ENCODE data around the gene TAPBP.
"Not testable (repeated sequence)": the region's sequence is repeated elsewhere in the genome, so short reads cannot be mapped to it uniquely, and the experiment has no call there.

Gene TAPBP

DNA sequence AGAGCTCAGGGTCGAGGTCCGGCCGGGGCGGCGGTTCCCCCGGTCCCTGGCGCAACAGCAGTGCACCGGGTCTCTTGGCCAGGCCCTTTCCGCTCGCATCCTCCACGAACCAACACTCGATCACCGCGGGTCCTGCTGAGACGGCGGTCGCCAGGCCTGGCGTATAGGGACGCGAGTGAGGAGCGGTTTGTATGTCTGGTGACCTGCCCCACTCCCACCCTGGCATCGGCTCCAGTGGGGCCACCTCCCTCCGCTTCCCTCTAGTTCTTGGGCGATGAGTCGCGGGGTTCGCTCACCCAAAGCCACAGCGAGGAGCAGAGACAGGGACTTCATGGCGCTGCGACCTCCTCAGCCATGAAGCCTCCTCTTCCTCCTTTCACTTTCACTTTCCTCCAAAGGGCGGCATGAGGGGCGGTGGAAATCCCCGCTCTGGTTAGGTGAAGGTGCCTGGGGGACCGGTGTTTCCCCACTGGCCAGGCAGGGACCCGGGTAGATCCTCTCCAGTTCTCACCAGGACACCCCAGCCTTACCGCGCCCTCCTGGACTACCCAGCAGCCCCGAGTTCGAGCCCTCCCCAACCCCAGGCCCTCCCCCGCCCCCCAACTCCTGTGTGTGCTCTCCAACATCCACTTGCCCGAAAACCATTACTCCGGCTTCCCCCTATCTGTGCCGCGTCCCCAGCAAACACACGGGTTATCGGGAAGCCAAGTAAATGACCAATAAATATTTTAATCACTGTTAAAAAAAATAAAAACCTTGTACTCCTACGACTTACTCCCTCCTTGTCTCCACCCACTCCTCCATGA, at the start of gene TAPBP:
TSS of gene TAPBP (minus strand) at position 370 of the 806 bp plus-strand sequence. CDS start at position 333, 37 bp downstream.
- Histone ChIP-seq H3K9ac (ENCODE audit: low read depth, low read length) (peak within 1 kb of the TSS; percentile 87), H3K4me1 (ENCODE audit: control insufficient read depth, insufficient read depth, low read length) (peaks cover 11% of the 10 kb centered on the region), H3K9me3 (ENCODE audit: control insufficient read depth, insufficient read depth, low read length) (no peaks in the 10 kb centered on the region), H3K27me3 (ENCODE audit: control insufficient read depth, insufficient read depth, low read length) (no peaks in the 10 kb centered on the region), H3K36me3 (ENCODE audit: control insufficient read depth, insufficient read depth, low read length) (peaks cover 8% of the 10 kb centered on the region), H3K4me3 (ENCODE audit: low read depth, low read length) (peak within 1 kb of the TSS; percentile 96)

DNA sequence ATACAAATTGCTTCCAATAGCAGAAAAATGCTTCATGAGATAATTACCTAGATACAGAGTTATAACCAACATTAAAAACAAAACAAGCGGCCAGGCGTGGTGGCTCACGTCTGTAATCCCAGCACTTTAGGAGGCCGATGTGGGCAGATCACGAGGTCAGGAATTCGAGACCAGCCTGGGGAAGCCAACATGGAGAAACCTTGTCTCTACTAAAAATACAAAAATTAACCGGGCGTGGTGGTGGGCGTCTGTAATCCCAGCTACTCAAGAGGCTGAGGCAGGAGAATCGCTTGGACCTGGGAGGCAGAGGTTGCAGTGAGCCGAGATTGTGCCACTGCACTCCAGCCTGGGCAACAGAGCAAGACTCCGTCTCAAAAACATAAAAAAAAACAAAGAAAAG, 49.6 kb upstream of the TAPBP start:
- not testable (repeated sequence) for H3K4me3 ChIP-seq (ENCODE audit: low read depth, low read length); H3K36me3 ChIP-seq (ENCODE audit: control insufficient read depth, insufficient read depth, low read length); H3K4me1 ChIP-seq (ENCODE audit: control insufficient read depth, insufficient read depth, low read length); H3K27me3 ChIP-seq (ENCODE audit: control insufficient read depth, insufficient read depth, low read length); H3K9ac ChIP-seq (ENCODE audit: low read depth, low read length); H3K9me3 ChIP-seq (ENCODE audit: control insufficient read depth, insufficient read depth, low read length)

DNA sequence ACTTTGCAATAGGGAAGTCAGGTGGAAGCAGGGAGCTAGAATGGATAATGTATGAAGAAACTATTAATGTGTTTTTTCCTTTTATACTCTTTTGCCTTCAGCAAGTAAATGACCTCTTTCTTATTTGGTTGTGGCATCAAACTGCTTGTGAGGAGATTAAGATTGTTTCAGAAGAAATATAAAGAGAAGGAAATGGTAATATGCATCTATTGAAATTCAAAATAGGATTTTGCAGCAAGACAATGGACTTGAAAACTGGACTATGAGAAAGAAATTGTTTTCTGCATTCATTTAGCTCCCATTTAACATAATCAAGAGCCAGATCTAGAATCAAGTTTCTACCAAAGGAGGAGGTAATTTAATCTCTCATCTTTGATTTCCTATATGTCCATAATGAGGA, 45.5 kb upstream of the TAPBP start:
- Histone ChIP-seq H3K27me3 (ENCODE audit: control insufficient read depth, insufficient read depth, low read length) (no peaks in the 10 kb centered on the region), H3K4me3 (ENCODE audit: low read depth, low read length) (no peak overlapping the region), H3K9ac (ENCODE audit: low read depth, low read length) (no peak overlapping the region)

DNA sequence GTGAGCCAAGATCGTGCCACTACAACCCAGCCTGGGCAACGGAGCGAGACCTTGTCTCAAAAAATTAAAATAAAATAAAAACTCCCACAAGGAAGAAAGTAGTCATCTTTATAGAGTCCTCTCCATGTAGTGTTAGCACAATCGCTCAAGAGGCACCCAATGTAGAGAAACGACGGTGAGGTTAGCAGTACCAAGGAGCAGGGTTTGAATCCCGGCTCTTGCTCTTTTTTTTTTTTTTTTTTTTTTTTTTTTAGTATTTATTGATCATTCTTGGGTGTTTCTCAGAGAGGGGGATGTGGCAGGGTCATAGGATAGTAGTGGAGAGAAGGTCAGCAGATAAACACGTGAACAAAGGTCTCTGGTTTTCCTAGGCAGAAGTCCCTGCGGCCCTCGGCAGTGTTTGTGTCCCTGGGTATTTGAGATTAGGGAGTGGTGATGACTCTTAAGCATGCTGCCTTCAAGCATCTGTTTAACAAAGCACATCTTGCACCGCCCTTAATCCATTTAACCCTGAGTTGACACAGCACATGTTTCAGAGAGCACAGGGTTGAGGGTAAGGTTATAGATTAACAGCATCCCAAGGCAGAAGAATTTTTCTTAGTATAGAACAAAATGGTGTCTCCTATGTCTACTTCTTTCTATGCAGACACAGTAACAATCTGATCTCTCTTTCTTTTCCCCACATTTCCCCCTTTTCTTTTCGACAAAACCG, 43.4 kb upstream of the TAPBP start:
- H3K4me1 ChIP-seq (ENCODE audit: control insufficient read depth, insufficient read depth, low read length); H3K9me3 ChIP-seq (ENCODE audit: control insufficient read depth, insufficient read depth, low read length); H3K27me3 ChIP-seq (ENCODE audit: control insufficient read depth, insufficient read depth, low read length); H3K4me3 ChIP-seq (ENCODE audit: low read depth, low read length); H3K36me3 ChIP-seq (ENCODE audit: control insufficient read depth, insufficient read depth, low read length); H3K9ac ChIP-seq (ENCODE audit: low read depth, low read length): not testable (repeated sequence)

More for the DNA sequence above, 45.5 kb upstream of the TAPBP start:
- Histone ChIP-seq H3K4me1 (ENCODE audit: control insufficient read depth, insufficient read depth, low read length) (no peaks in the 10 kb centered on the region), H3K9me3 (ENCODE audit: control insufficient read depth, insufficient read depth, low read length) (no peaks in the 10 kb centered on the region), H3K36me3 (ENCODE audit: control insufficient read depth, insufficient read depth, low read length) (no peaks in the 10 kb centered on the region)

DNA sequence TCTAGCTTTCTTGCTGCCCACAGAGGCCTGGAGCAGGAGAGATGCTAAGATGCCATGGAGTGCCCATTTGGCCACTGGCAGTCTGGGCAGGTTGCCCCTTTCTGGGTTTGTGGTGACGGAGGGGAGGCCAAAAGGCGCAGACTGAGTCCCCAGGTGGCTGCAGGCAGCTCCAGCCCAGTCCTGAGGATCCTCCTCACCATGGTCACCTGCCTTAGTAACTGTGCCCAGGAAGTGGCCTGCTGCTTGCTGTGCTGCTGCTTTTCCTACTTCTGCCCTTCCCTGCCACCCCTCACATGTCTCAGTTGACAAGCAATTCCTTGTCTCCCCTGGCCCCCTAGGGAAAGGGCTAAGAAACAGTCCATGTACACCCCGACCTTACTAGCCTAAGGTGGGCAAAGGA, 42.4 kb upstream of the TAPBP start:
- Histone ChIP-seq H3K36me3 (ENCODE audit: control insufficient read depth, insufficient read depth, low read length) (no peaks in the 10 kb centered on the region), H3K4me1 (ENCODE audit: control insufficient read depth, insufficient read depth, low read length) (no peaks in the 10 kb centered on the region), H3K27me3 (ENCODE audit: control insufficient read depth, insufficient read depth, low read length) (no peaks in the 10 kb centered on the region), H3K9ac (ENCODE audit: low read depth, low read length) (no peak overlapping the region), H3K4me3 (ENCODE audit: low read depth, low read length) (no peak overlapping the region), H3K9me3 (ENCODE audit: control insufficient read depth, insufficient read depth, low read length) (no peaks in the 10 kb centered on the region)

DNA sequence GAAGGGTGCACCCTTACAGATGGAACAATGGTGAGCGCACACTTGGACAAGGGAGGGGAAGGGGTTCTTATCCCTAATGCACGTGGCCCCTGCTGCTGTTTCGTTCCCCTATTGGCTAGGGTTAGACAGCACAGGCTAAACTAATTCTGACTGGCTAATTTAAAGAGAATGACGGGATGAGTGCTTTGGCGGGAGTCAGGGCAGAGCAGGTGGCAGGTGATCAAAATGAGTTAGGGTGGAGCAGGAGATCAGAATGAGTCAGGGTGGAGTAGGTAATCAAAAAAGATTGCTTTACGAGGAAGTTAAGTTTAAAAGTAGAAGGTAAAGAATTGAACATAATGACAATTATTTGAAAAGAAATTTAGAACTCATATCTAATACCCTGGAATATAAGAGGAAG, 42.0 kb upstream of the TAPBP start:
- H3K9ac ChIP-seq (ENCODE audit: low read depth, low read length); H3K4me1 ChIP-seq (ENCODE audit: control insufficient read depth, insufficient read depth, low read length): not testable (repeated sequence)

DNA sequence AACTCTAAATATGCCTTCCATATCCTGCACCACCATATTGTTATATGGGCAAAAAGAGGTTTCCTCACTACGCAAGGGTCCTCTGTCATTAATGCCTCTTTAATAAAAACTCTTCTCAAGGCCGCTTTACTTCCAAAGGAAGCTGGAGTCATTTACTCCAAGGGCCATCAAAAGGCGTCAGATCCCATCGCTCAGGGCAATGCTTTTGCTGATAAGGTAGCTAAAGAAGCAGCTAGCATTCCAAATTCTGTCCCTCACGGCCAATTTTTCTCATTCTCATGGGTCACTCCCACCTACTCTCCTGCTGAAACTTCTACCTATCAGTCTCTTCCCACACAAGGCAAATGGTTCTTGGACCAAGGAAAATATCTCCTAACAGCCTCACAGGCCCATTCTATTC, 33.9 kb upstream of the TAPBP start:
- H3K27me3 ChIP-seq (ENCODE audit: control insufficient read depth, insufficient read depth, low read length) = peaks cover 2% of the 10 kb centered on the region
- H3K9ac ChIP-seq (ENCODE audit: low read depth, low read length) = no peak overlapping the region
- no peaks in the 10 kb centered on the region for H3K9me3 ChIP-seq (ENCODE audit: control insufficient read depth, insufficient read depth, low read length)
- no peak overlapping the region for H3K4me3 ChIP-seq (ENCODE audit: low read depth, low read length)
- peaks cover 2% of the 10 kb centered on the region for H3K4me1 ChIP-seq (ENCODE audit: control insufficient read depth, insufficient read depth, low read length)
- no peaks in the 10 kb centered on the region for H3K36me3 ChIP-seq (ENCODE audit: control insufficient read depth, insufficient read depth, low read length)

More for the DNA sequence above, 42.0 kb upstream of the TAPBP start:
- H3K4me3 ChIP-seq (ENCODE audit: low read depth, low read length); H3K36me3 ChIP-seq (ENCODE audit: control insufficient read depth, insufficient read depth, low read length); H3K27me3 ChIP-seq (ENCODE audit: control insufficient read depth, insufficient read depth, low read length); H3K9me3 ChIP-seq (ENCODE audit: control insufficient read depth, insufficient read depth, low read length): not testable (repeated sequence)

DNA sequence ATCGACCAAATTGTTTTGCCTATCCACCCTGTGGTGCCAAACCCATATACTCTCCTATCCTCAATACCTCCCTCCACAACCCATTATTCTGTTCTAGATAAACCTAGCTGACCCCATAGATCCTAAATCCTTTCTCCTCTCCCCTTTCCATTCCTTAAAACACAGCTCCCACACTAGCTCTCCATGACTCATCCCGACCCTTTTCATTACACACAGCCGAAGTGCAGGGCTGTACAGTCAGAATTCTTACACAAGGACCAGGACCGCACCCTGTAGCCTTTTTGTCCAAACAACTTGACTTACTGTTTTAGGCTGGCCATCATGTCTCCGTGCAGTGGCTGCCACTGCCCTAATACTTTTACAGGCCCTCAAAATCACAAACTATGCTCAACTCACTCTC, 33.1 kb upstream of the TAPBP start:
- H3K36me3 ChIP-seq (ENCODE audit: control insufficient read depth, insufficient read depth, low read length); H3K9me3 ChIP-seq (ENCODE audit: control insufficient read depth, insufficient read depth, low read length); H3K9ac ChIP-seq (ENCODE audit: low read depth, low read length); H3K27me3 ChIP-seq (ENCODE audit: control insufficient read depth, insufficient read depth, low read length); H3K4me3 ChIP-seq (ENCODE audit: low read depth, low read length); H3K4me1 ChIP-seq (ENCODE audit: control insufficient read depth, insufficient read depth, low read length): not testable (repeated sequence)

DNA sequence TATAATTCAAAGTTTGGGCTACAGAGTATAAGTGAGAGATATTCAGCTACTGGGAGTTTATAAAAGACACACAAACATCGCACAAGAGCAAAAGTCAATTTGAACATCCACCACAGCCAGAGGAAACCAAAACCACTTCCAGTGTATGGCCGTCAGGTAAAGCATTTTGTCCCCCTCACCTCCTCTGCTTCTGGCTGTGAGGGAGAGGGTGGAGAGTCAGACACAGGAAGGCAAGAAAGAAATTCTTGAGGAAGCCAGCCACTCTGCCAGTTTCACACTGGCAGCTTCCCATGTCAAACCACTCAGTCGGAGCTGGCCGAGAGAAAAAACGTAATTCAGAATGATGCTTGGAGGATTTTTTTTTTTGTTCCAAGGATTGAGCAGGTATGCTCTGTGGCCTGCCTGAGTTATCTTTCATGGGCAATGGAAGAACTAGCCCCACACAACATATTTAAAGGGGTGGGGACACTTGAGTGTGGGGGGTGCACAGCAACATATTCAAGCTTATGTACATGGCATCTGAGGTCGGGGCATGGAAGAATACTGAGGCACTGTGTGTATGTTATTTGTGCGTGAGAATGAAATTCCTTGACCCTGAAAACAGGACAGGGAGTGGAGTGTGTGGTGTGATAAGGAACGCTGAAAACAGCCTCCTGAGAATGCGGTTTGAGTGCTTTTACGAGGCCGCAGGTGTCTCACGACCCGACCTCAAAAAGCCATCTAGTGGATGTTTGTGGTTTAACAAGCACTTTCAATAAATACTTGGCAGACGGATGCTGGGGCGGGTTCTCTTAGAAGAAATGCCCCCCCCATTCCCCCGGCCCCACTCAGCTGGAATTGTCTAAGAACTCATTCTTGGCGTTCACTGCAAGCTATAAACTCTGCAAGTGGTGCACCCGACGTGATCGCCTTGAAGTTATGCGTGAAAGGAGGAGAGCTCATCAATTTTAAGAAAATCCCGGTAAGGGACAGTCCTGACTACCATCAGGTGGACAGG, 31.1 kb upstream of the TAPBP start:
- Histone ChIP-seq H3K27me3 (ENCODE audit: control insufficient read depth, insufficient read depth, low read length) (peaks cover 2% of the 10 kb centered on the region), H3K4me3 (ENCODE audit: low read depth, low read length) (no peak overlapping the region), H3K9ac (ENCODE audit: low read depth, low read length) (no peak overlapping the region), H3K36me3 (ENCODE audit: control insufficient read depth, insufficient read depth, low read length) (no peaks in the 10 kb centered on the region), H3K9me3 (ENCODE audit: control insufficient read depth, insufficient read depth, low read length) (no peaks in the 10 kb centered on the region), H3K4me1 (ENCODE audit: control insufficient read depth, insufficient read depth, low read length) (peaks cover 2% of the 10 kb centered on the region)

DNA sequence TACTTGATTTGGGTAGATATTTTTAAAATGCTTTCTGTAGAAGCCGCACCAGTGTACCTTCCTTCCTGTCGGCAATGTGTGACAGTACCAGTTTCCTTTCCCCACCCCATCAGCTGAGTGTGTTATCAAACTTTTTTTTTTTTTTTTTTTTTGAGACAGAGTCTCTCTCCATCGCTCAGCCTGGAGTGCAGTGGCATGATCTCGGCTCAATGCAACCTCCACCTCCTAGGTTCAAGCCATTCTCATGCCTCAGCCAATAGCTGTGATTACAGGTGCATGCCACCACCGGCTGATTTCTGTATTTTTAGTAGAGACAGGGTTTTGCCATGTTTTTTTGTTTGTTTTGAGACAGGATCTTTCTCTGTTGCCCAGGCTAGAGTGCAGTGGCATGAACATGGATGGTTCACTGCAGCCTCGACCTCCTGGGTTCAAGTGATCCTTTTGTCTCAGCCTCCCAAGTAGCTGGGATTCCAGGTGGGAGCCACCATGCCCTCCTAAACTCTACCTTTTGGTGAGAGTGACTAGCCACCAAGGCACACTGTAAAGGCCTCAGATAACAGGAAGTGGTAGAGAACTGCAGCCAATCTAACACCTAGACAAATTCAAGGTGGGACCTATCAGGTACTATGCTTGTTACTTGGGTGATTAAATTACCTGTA, 30.2 kb upstream of the TAPBP start:
- Histone ChIP-seq H3K27me3 (ENCODE audit: control insufficient read depth, insufficient read depth, low read length) (peaks cover 2% of the 10 kb centered on the region), H3K36me3 (ENCODE audit: control insufficient read depth, insufficient read depth, low read length) (no peaks in the 10 kb centered on the region), H3K4me3 (ENCODE audit: low read depth, low read length) (no peak overlapping the region), H3K9ac (ENCODE audit: low read depth, low read length) (no peak overlapping the region), H3K4me1 (ENCODE audit: control insufficient read depth, insufficient read depth, low read length) (peaks cover 2% of the 10 kb centered on the region), H3K9me3 (ENCODE audit: control insufficient read depth, insufficient read depth, low read length) (no peaks in the 10 kb centered on the region)

DNA sequence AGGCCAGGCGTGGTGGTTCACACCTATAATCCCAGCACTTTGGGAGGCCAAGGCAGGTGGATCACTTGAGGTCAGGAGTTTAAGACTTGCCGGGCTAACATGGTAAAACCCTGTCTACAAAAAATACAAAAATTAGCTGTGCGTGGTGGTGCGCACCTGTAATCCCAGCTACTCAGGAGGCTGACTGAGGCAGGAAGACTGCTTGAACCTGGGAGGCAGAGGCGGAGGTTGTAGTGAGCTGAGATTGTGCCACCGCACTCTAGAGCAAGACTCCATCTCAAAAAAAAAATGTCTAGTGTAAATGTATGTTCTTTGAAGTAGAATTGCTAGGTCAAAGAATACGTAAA, 29.7 kb upstream of the TAPBP start:
- H3K9me3 ChIP-seq (ENCODE audit: control insufficient read depth, insufficient read depth, low read length); H3K27me3 ChIP-seq (ENCODE audit: control insufficient read depth, insufficient read depth, low read length); H3K4me3 ChIP-seq (ENCODE audit: low read depth, low read length); H3K36me3 ChIP-seq (ENCODE audit: control insufficient read depth, insufficient read depth, low read length); H3K4me1 ChIP-seq (ENCODE audit: control insufficient read depth, insufficient read depth, low read length); H3K9ac ChIP-seq (ENCODE audit: low read depth, low read length): not testable (repeated sequence)

All from iPS-15b (cell line).